PC-9 (cell line): ENCODE data around the gene NEO1.

Experiments used
- CTCF ChIP-seq: fragments of 200-600 bp; sonication (generic); conservative IDR thresholded peaks from 2 replicates; pipeline ENCODE4 v1.6.1; 2017; ENCODE audit warnings: mixed run types, antibody characterized with exemption, mild to moderate bottlenecking, moderate library complexity
- EZH2 ChIP-seq: fragments of 200-600 bp; sonication (generic); IDR thresholded peaks from 2 replicates; pipeline ENCODE4 v1.8.0; 2017; ENCODE audit warnings: antibody characterized with exemption, low read depth

DNA sequence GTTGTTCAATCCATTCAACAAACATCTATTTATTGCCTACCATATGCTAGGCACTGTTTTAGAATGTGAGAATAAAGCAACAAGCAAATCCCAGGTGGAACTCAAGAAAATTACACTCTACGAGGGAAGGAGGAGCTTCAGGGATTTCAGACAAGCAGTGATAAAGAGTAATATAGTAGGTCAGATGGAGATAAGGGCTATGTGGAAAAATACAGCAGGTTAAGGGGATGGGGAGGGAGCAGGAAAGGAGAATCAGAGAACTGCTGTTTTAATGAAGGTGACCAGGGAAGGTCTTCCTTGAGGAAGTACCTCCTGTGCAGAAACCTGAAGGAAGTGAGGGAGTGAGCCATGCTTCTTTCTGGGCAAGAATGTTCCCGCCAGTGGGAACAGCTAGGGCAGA lies 47.2 kb upstream of the NEO1 start:
- TF ChIP-seq CTCF (no peak), EZH2 (no peak)
